Uterus (tissue), 2 donors: Measurements from ENCODE around the gene MPZL2.

Experiments
- POLR2A ChIP-seq, 2 donors: fragments of 450-650 bp; IDR thresholded peaks; one replicate each; pipeline ENCODE4 v1.6.1; 2016; ENCODE audit warnings: antibody characterized with exemption in 2 of 2, mild to moderate bottlenecking in 1 of 2, moderate library complexity in 1 of 2
- TF ChIP-seq, protein P1 (sequence below), 4 experiments: fragments of 200-600 bp in 2 of 4; fragments of 450-650 bp in 2 of 4; sonication (generic) in 2 of 4; IDR thresholded peaks; one replicate each; pipeline ENCODE4 v1.5.1; 2016 to 2019; ENCODE audit warnings: antibody characterized with exemption in 4 of 4, mild to moderate bottlenecking in 2 of 4, moderate library complexity in 1 of 4

DNA sequence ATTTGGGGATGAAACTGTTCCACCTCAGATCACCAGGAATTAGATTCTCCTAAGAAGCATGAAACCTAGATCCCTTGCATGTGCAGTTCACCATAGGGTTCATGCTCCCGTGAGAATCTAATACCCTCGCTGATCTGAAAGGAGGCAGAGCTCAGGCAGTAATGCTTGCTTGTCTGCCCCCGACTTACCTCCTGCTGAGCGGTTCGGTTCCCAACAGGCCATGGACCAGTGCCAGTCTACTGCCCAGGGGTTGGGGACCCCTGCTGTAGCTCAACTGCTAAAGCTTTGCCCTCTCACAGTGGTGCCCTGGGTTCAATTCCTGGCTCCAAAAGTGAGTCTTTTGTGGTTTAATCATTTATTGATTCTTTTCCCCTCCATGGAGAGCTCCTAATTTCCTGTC, 42.7 kb downstream of the MPZL2 start:
- no peak for TF ChIP-seq POLR2A (IDR thresholded peaks at IDR 0.05)
- TF ChIP-seq, protein P1, sequence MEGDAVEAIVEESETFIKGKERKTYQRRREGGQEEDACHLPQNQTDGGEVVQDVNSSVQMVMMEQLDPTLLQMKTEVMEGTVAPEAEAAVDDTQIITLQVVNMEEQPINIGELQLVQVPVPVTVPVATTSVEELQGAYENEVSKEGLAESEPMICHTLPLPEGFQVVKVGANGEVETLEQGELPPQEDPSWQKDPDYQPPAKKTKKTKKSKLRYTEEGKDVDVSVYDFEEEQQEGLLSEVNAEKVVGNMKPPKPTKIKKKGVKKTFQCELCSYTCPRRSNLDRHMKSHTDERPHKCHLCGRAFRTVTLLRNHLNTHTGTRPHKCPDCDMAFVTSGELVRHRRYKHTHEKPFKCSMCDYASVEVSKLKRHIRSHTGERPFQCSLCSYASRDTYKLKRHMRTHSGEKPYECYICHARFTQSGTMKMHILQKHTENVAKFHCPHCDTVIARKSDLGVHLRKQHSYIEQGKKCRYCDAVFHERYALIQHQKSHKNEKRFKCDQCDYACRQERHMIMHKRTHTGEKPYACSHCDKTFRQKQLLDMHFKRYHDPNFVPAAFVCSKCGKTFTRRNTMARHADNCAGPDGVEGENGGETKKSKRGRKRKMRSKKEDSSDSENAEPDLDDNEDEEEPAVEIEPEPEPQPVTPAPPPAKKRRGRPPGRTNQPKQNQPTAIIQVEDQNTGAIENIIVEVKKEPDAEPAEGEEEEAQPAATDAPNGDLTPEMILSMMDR (IDR thresholded peaks at IDR 0.05) = no peak
